GM23248 (cell line): Measurements from ENCODE around the gene AQR.

Experiments used
- EZH2 ChIP-seq: fragments of 200-600 bp; sonication (generic); IDR thresholded peaks from 2 replicates; pipeline ENCODE4 v1.6.1; 2018; ENCODE audit warnings: antibody characterized with exemption, mild to moderate bottlenecking; ENCODE audit not compliant: insufficient read depth, poor library complexity, severe bottlenecking
- EZH2phosphoT487 ChIP-seq: fragments of 200-600 bp; sonication (generic); IDR thresholded peaks from 2 replicates; pipeline ENCODE4 v1.6.1; 2018; ENCODE audit warnings: antibody characterized with exemption, moderate library complexity, mild to moderate bottlenecking, low read depth; ENCODE audit not compliant: insufficient read depth

GRCh38 chr15:34951993-34952392 lies 17.5 kb downstream of the AQR start:
- TF ChIP-seq EZH2 (no peak), EZH2phosphoT487 (no peak)
